EL (cell line): Measurements from ENCODE around the gene UBR4.

Source experiments
- DNase-seq: peaks from one replicate; pipeline ENCODE4 v3.0.0-alpha.2; 2016

UBR4 gene

GRCh38 chr1:19087737-19088594 lies 122.1 kb downstream of the UBR4 start:
- no peak for DNase-seq

GRCh38 chr1:19087017-19087736 lies 122.9 kb downstream of the UBR4 start:
- DNase-seq, result no peak

- DNase-seq, result no peak
These were observed 123.7 kb downstream of the UBR4 start for GRCh38 chr1:19086176-19086875.

- DNase-seq, result no peak
These were observed 125.8 kb downstream of the UBR4 start for GRCh38 chr1:19084206-19084738.

- no peak for DNase-seq
These were observed 127.0 kb downstream of the UBR4 start for GRCh38 chr1:19083081-19083480.

GRCh38 chr1:19081218-19081893 lies 128.7 kb downstream of the UBR4 start:
- DNase-seq, result peak; percentile 62

- DNase-seq, result peak; percentile 83
These were observed 129.3 kb downstream of the UBR4 start for GRCh38 chr1:19080721-19081120.

- DNase-seq, result no peak
These were observed 130.3 kb downstream of the UBR4 start for GRCh38 chr1:19079541-19080472.

GRCh38 chr1:19078536-19078935 lies 131.5 kb downstream of the UBR4 start:
- DNase-seq, result no peak

GRCh38 chr1:19076841-19077616 lies 133.0 kb downstream of the UBR4 start:
- no peak for DNase-seq

GRCh38 chr1:19074902-19075721 lies 135.0 kb downstream of the UBR4 start:
- no peak for DNase-seq

GRCh38 chr1:19074361-19074901 lies 135.6 kb downstream of the UBR4 start:
- DNase-seq, result no peak

- no peak for DNase-seq
These were observed 136.5 kb downstream of the UBR4 start for GRCh38 chr1:19073311-19074186.

GRCh38 chr1:19072285-19072981 lies 137.6 kb downstream of the UBR4 start:
- no peak for DNase-seq

- DNase-seq, result no peak
These were observed 138.3 kb downstream of the UBR4 start for GRCh38 chr1:19071674-19072281.

- DNase-seq, result no peak
These were observed 139.0 kb downstream of the UBR4 start for GRCh38 chr1:19070891-19071621.
